Natural killer cell (primary cell): ENCODE results near the gene SLC17A8. TPM values are rescaled to one million over a fixed set of nuclear protein-coding genes. Genes with fewer than 3 reads are reported as not detected.

Experiments
- ATAC-seq, 3 donors: fragments of 150-1000 bp in 2 of 3; fragments of 200-7000 bp in 1 of 3; cut with Tn5 transposase; 1 replicate in 1 of 3; 2 replicates in 2 of 3; pipeline ENCODE4 v1.10.0; 2021; ENCODE audit warnings: mild to moderate bottlenecking in 2 of 3, moderate library complexity in 2 of 3
- DNase-seq, 2 donors: peaks; one replicate each; pipeline versions ENCODE4 v3.0.0 to v3.0.0-alpha.2; 2013 to 2021; ENCODE audit warnings: mixed read lengths in 1 of 2
- H3K27ac ChIP-seq: one replicate; pipeline ENCODE4 v1.5.1; 2013; ENCODE audit warnings: mild to moderate bottlenecking, low read length
- H3K27me3 ChIP-seq: one replicate; pipeline ENCODE4 v1.6.1; 2013; ENCODE audit warnings: low read length; ENCODE audit not compliant: control insufficient read depth, insufficient read depth
- H3K36me3 ChIP-seq: one replicate; pipeline ENCODE4 v1.6.1; 2013; ENCODE audit warnings: low read length; ENCODE audit not compliant: control insufficient read depth, insufficient read depth
- H3K4me1 ChIP-seq: one replicate; pipeline ENCODE4 v1.6.1; 2013; ENCODE audit warnings: low read length; ENCODE audit not compliant: control insufficient read depth, insufficient read depth
- H3K4me3 ChIP-seq: one replicate; pipeline ENCODE4 v1.5.1; 2013; ENCODE audit warnings: low read length
- H3K9me3 ChIP-seq: one replicate; pipeline ENCODE4 v1.6.1; 2013; ENCODE audit warnings: low read length; ENCODE audit not compliant: control insufficient read depth, insufficient read depth
- H3K27ac Mint-ChIP-seq, 2 donors: one replicate each; pipeline ENCODE4 v1.8.0; 2022; ENCODE audit warnings: mild to moderate bottlenecking in 2 of 2, mixed read lengths in 2 of 2, moderate library complexity in 1 of 2
- H3K27me3 Mint-ChIP-seq, 2 donors: one replicate each; pipeline ENCODE4 v1.8.0; 2022; ENCODE audit warnings: low read depth in 2 of 2, mixed read lengths in 2 of 2
- H3K36me3 Mint-ChIP-seq: one replicate; pipeline ENCODE4 v1.8.0; 2022; ENCODE audit warnings: mixed read lengths
- H3K4me1 Mint-ChIP-seq, 2 donors: one replicate each; pipeline ENCODE4 v1.8.0; 2022; ENCODE audit warnings: mixed read lengths in 2 of 2
- H3K4me3 Mint-ChIP-seq: one replicate; pipeline ENCODE4 v1.8.0; 2022; ENCODE audit warnings: mild to moderate bottlenecking, moderate library complexity, mixed read lengths
- H3K9me3 Mint-ChIP-seq, 2 donors: one replicate each; pipeline ENCODE4 v1.8.0; 2022; ENCODE audit warnings: mixed read lengths in 2 of 2
- CTCF ChIP-seq: fragments of 200-600 bp; IDR thresholded peaks from one replicate; pipeline ENCODE4 v1.8.0; 2022; ENCODE audit warnings: antibody characterized with exemption
- WGBS: methylation state at CpG from one replicate; pipeline ENCODE4 v1.1.7; 2013; ENCODE audit warnings: missing lambda C conversion rate; ENCODE audit not compliant: insufficient coverage; 5-methylcytosine and 5-hydroxymethylcytosine counted together
- intact Hi-C: fragments of 100-400 bp; cut with micrococcal nuclease; formaldehyde crosslinking; loops from one replicate; pipeline ENCODE4 v1.14.2; 2022
- total RNA-seq, 4 donors: library from RNA; stranded (reverse); fragments of 120-200 nt in 1 of 4; gene quantifications; one replicate each; pipeline versions ENCODE4 v1.2.3 to v1.2.4, GENCODE V29; 2013 to 2022

Gene SLC17A8
- total RNA-seq, 3 donors from 2014 or later (not counting 1 experiment from before 2014, with no cell fraction given), result not detected

- ATAC-seq, result no peak
- H3K4me3 Mint-ChIP-seq, result no peak overlapping the region
- Histone ChIP-seq H3K27me3 (no peaks in the 10 kb centered on the region), H3K9me3 (no peaks in the 10 kb centered on the region), H3K4me1 (no peaks in the 10 kb centered on the region), H3K4me3 (no peak overlapping the region), H3K27ac (no peak overlapping the region), H3K36me3 (no peaks in the 10 kb centered on the region)
- no peaks in the 10 kb centered on the region for H3K4me1 Mint-ChIP-seq
- peaks cover 0 to 7% of the 10 kb centered on the region in 2 donors for H3K27me3 Mint-ChIP-seq
- DNase-seq, result no peak
- WGBS, result 91% methylated on average over 7 of the region's 9 CpGs
- no peaks in the 10 kb centered on the region for H3K36me3 Mint-ChIP-seq
- no peak overlapping the region for H3K27ac Mint-ChIP-seq
- intact Hi-C loops, result no loop called here
- no peaks in the 10 kb centered on the region for H3K9me3 Mint-ChIP-seq
- no peak for TF ChIP-seq CTCF
Observed at GRCh38 chr12:100383586-100384558, 27.0 kb downstream of the SLC17A8 start.

- H3K36me3 Mint-ChIP-seq, result no peaks in the 10 kb centered on the region
- H3K27ac ChIP-seq, result no peak overlapping the region
- no peaks in the 10 kb centered on the region for H3K36me3 ChIP-seq
- peaks cover 0 to 7% of the 10 kb centered on the region in 2 donors for H3K27me3 Mint-ChIP-seq
- H3K4me1 Mint-ChIP-seq, result no peaks in the 10 kb centered on the region
- H3K27ac Mint-ChIP-seq, result no peak overlapping the region
- 83% methylated on average over 5 of the region's 5 CpGs for WGBS
- DNase-seq (no peak), ATAC-seq (no peak)
- no peak for TF ChIP-seq CTCF
- no peaks in the 10 kb centered on the region for H3K27me3 ChIP-seq
- H3K9me3 ChIP-seq, result no peaks in the 10 kb centered on the region
- H3K4me3 ChIP-seq, result no peak overlapping the region
- no peaks in the 10 kb centered on the region for H3K9me3 Mint-ChIP-seq
- intact Hi-C loops, result no loop called here
- H3K4me1 ChIP-seq, result no peaks in the 10 kb centered on the region
- no peak overlapping the region for H3K4me3 Mint-ChIP-seq
Observed at GRCh38 chr12:100384559-100384935, 27.7 kb downstream of the SLC17A8 start.

GRCh38 chr12:100388382-100388781 is 31.5 kb downstream of the SLC17A8 start:
- Mint-ChIP-seq H3K4me1 (no peaks in the 10 kb centered on the region), H3K4me3 (no peak overlapping the region), H3K36me3 (no peaks in the 10 kb centered on the region), H3K27ac (no peak overlapping the region), H3K9me3 (no peaks in the 10 kb centered on the region), H3K27me3 (peaks cover 2 to 12% of the 10 kb centered on the region in 2 donors)
- no peak for ATAC-seq
- H3K9me3 ChIP-seq, result no peaks in the 10 kb centered on the region
- no peak overlapping the region for H3K4me3 ChIP-seq
- peaks cover 5% of the 10 kb centered on the region for H3K27me3 ChIP-seq
- no peak overlapping the region for H3K27ac ChIP-seq
- H3K36me3 ChIP-seq, result no peaks in the 10 kb centered on the region
- no peaks in the 10 kb centered on the region for H3K4me1 ChIP-seq
- TF ChIP-seq CTCF, result no peak
- DNase-seq, result no peak
- 98% methylated on average over 2 of the region's 5 CpGs for WGBS
- intact Hi-C loops, result no loop called here
